HepG2 (cell line): ENCODE measurements around the gene ANKRD27. TPM values are rescaled to one million over a fixed set of nuclear protein-coding genes. Genes with fewer than 3 reads are reported as not detected.

ENCODE experiments used
- AFF4 ChIP-seq: sonication (generic); formaldehyde crosslinking; IDR thresholded peaks from 2 replicates; pipeline ENCODE4 v1.4.0; 2020; ENCODE audit warnings: missing genetic modification reagents
- ZHX1 ChIP-seq: sonication (generic); formaldehyde crosslinking; IDR thresholded peaks from 2 replicates; pipeline ENCODE4 v1.8.1; 2022; ENCODE audit warnings: low read depth, mild to moderate bottlenecking, missing genetic modification reagents
- ZNF556 ChIP-seq: sonication (generic); formaldehyde crosslinking; IDR thresholded peaks from 2 replicates; pipeline ENCODE4 v1.4.0; 2020; ENCODE audit warnings: mild to moderate bottlenecking, missing genetic modification reagents, borderline replicate concordance
- ZNF570 ChIP-seq: sonication (generic); formaldehyde crosslinking; IDR thresholded peaks from 2 replicates; pipeline ENCODE4 v1.4.0; 2020; ENCODE audit warnings: mild to moderate bottlenecking, missing genetic modification reagents, borderline replicate concordance
- ZNF740 ChIP-seq: sonication (generic); formaldehyde crosslinking; IDR thresholded peaks from 2 replicates; pipeline ENCODE4 v1.4.0; 2020; ENCODE audit warnings: missing genetic modification reagents
- ZNF770 ChIP-seq: sonication (generic); formaldehyde crosslinking; IDR thresholded peaks from 2 replicates; pipeline ENCODE4 v1.5.0; 2020; ENCODE audit warnings: mild to moderate bottlenecking, missing genetic modification reagents
- ZSCAN12 ChIP-seq: sonication (generic); formaldehyde crosslinking; IDR thresholded peaks from 2 replicates; pipeline ENCODE4 v1.9.0; 2021; ENCODE audit warnings: mild to moderate bottlenecking, missing genetic modification reagents
- polyA plus RNA-seq, 8 experiments: library from polyadenylated mRNA; depleted of rRNA in 3 of 8; stranded (reverse) in 7 of 8; unstranded in 1 of 8; fragments of >200 nt; fragmentation: Illumina TruSeq in 4 of 8; extraction: Trizol in 4 of 8; gene quantifications; 2 replicates each; pipeline versions ENCODE4 v1.2.1 to v1.2.3, GENCODE V29; 2011 to 2016; ENCODE audit warnings: low read depth in 4 of 8, missing spikeins in 1 of 8, mixed read lengths in 1 of 8; ENCODE audit not compliant: insufficient read depth in 1 of 8
- total RNA-seq, 5 experiments: library from RNA; depleted of rRNA; stranded (reverse); fragments of >200 nt; fragmentation: Illumina TruSeq; extraction: Trizol; gene quantifications; 2 replicates each; pipeline ENCODE4 v1.2.3, GENCODE V29; 2016; ENCODE audit warnings: low read depth in 1 of 5
- TF ChIP-seq, protein P1 (sequence below): conservative IDR thresholded peaks from 2 replicates; pipeline ENCODE4 v1.6.1; 2018; ENCODE audit warnings: missing genetic modification reagents
- TF ChIP-seq, protein P2 (sequence below): sonication (generic); formaldehyde crosslinking; IDR thresholded peaks from 2 replicates; pipeline ENCODE4 v1.4.0; 2020; ENCODE audit warnings: mild to moderate bottlenecking, missing genetic modification reagents, borderline replicate concordance
- TF ChIP-seq, protein P3 (sequence below): sonication (generic); formaldehyde crosslinking; IDR thresholded peaks from 2 replicates; pipeline ENCODE4 v1.5.0; 2020; ENCODE audit warnings: missing genetic modification reagents

The ANKRD27 gene
- total and polyA plus RNA-seq, 2 of the 13 experiments (the other 11 are each of a cell fraction or from before 2014, with no cell fraction given), result 22.2 to 23.7 TPM

DNA sequence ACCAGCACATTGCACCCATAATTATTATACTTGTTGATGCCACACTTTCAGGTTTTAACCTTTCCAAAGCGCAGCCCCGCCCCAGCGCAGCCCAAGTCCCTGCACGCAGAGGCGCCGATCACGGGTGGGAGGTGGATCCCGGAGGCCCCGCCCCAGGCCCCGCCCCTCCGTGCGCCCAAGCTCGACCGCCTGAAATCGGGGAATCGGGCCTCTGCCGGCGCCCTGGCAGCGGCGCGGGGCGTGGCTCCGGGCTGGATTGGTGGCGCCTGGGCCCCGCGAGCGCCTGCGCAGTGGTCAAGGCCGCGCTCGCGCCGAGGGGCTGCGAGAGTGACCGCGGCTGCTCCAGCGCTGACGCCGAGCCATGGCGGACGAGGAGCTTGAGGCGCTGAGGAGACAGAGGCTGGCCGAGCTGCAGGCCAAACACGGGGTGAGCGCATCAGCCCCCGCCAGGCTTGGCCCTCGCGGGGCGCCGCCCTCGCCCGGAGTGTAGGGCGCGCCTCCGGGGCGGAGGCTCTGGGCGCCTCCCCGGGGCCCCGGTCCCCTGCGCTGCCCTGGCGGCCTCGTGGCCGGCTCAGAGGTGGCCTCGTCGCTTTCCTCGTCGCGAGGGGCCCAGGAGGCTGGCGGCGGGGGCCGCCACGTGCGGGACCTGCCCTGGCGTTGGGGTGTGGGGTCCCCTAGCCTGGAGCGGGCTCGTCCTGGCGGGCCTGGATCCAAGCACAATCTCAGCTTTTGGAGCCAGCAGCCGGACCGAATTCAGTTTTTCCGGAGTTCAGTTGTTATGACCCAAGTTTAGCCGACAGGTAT, 93.9 kb downstream of the ANKRD27 start, which contains the start of gene PDCD5 (continued):
- TF ChIP-seq, protein P1, sequence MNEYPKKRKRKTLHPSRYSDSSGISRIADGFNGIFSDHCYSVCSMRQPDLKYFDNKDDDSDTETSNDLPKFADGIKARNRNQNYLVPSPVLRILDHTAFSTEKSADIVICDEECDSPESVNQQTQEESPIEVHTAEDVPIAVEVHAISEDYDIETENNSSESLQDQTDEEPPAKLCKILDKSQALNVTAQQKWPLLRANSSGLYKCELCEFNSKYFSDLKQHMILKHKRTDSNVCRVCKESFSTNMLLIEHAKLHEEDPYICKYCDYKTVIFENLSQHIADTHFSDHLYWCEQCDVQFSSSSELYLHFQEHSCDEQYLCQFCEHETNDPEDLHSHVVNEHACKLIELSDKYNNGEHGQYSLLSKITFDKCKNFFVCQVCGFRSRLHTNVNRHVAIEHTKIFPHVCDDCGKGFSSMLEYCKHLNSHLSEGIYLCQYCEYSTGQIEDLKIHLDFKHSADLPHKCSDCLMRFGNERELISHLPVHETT (CRISPR knock-in tag), result no peak
- no peak for TF ChIP-seq AFF4 (CRISPR knock-in tag)
- TF ChIP-seq ZNF770 (CRISPR knock-in tag), result no peak
- TF ChIP-seq ZNF740, result no peak
- TF ChIP-seq ZSCAN12 (CRISPR knock-in tag), result no peak
- TF ChIP-seq, protein P2, sequence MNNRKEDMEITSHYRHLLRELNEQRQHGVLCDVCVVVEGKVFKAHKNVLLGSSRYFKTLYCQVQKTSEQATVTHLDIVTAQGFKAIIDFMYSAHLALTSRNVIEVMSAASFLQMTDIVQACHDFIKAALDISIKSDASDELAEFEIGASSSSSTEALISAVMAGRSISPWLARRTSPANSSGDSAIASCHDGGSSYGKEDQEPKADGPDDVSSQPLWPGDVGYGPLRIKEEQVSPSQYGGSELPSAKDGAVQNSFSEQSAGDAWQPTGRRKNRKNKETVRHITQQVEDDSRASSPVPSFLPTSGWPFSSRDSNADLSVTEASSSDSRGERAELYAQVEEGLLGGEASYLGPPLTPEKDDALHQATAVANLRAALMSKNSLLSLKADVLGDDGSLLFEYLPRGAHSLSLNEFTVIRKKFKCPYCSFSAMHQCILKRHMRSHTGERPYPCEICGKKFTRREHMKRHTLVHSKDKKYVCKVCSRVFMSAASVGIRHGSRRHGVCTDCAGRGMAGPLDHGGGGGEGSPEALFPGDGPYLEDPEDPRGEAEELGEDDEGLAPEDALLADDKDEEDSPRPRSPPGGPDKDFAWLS, result no peak
- TF ChIP-seq ZNF556 (CRISPR knock-in tag), result no peak; the same call in 1 of the 2 replicates
- no peak; the same call in 1 of the 2 replicates for TF ChIP-seq ZNF570 (CRISPR knock-in tag)
- TF ChIP-seq ZHX1 (CRISPR knock-in tag), result no peak
- TF ChIP-seq, protein P3, sequence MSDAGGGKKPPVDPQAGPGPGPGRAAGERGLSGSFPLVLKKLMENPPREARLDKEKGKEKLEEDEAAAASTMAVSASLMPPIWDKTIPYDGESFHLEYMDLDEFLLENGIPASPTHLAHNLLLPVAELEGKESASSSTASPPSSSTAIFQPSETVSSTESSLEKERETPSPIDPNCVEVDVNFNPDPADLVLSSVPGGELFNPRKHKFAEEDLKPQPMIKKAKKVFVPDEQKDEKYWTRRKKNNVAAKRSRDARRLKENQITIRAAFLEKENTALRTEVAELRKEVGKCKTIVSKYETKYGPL (CRISPR knock-in tag), result no peak
